MM.1S (cell line): ENCODE data around the gene RPN2.

Experiments
- CTCF ChIP-seq: fragments of 300-600 bp; sonication (generic); IDR thresholded peaks from 2 replicates; pipeline ENCODE4 v1.5.1; 2016; ENCODE audit warnings: antibody characterized with exemption, low read length, mixed read lengths
- EZH2 ChIP-seq: fragments of 300-600 bp; sonication (generic); optimal IDR thresholded peaks from 2 replicates; pipeline ENCODE3; 2017; ENCODE audit warnings: low read depth, mild to moderate bottlenecking, antibody characterized with exemption, low read length, mixed read lengths
- EZH2phosphoT487 ChIP-seq: fragments of 300-600 bp; sonication (generic); IDR thresholded peaks from 2 replicates; pipeline ENCODE4 v1.6.1; 2018; ENCODE audit warnings: antibody characterized with exemption, low read length

- TF ChIP-seq CTCF = no peak
- no peak for TF ChIP-seq EZH2phosphoT487
- no peak for TF ChIP-seq EZH2
These were observed 6.6 kb downstream of the RPN2 start for GRCh38 chr20:37185686-37186085.
